ENCODE results near the gene VSIG10L2.

Gene VSIG10L2

GRCh38 chr11:125956391-125957134, 10.7 kb downstream of the VSIG10L2 start:
- CTCF ChIA-PET, result interaction anchor here (1.1 to 1.2 kb wide), 3 partner anchors 15 to 166 kb away, joined by 3 to 4 read pairs (median 3); no protein-coding TSS in a partner anchor
- peaks cover 6% of the 10 kb centered on the region for H3K27me3 Mint-ChIP-seq
- H3K4me3 Mint-ChIP-seq, result no peak overlapping the region
- peaks cover 5% of the 10 kb centered on the region for H3K4me1 Mint-ChIP-seq
- H3K9me3 Mint-ChIP-seq, result no peaks in the 10 kb centered on the region
- no peaks in the 10 kb centered on the region for H3K36me3 Mint-ChIP-seq
- no peak overlapping the region for H3K27ac Mint-ChIP-seq
- no peak for DNase-seq

- peak overlapping the region; percentile 29 for H3K4me3 Mint-ChIP-seq
- CTCF ChIA-PET, result no interaction called here
- H3K4me1 Mint-ChIP-seq, result peaks cover 5% of the 10 kb centered on the region
- peaks cover 3% of the 10 kb centered on the region for H3K9me3 Mint-ChIP-seq
- no peaks in the 10 kb centered on the region for H3K36me3 Mint-ChIP-seq
- no peak for DNase-seq
- no peak overlapping the region for H3K27ac Mint-ChIP-seq
- H3K27me3 Mint-ChIP-seq, result peaks cover 6% of the 10 kb centered on the region
These were observed 11.9 kb downstream of the VSIG10L2 start for GRCh38 chr11:125957618-125958332.

GRCh38 chr11:125958872-125959400, 13.1 kb downstream of the VSIG10L2 start:
- H3K9me3 Mint-ChIP-seq, result peaks cover 5% of the 10 kb centered on the region
- CTCF ChIA-PET, result no interaction called here
- H3K27ac Mint-ChIP-seq, result no peak overlapping the region
- no peak for DNase-seq
- H3K4me1 Mint-ChIP-seq, result peaks cover 5% of the 10 kb centered on the region
- no peaks in the 10 kb centered on the region for H3K36me3 Mint-ChIP-seq
- peaks cover 6% of the 10 kb centered on the region for H3K27me3 Mint-ChIP-seq
- H3K4me3 Mint-ChIP-seq, result no peak overlapping the region

GRCh38 chr11:125959511-125959910, 13.7 kb downstream of the VSIG10L2 start:
- Mint-ChIP-seq H3K36me3 (no peaks in the 10 kb centered on the region), H3K4me1 (peaks cover 5% of the 10 kb centered on the region), H3K9me3 (peaks cover 5% of the 10 kb centered on the region), H3K27ac (no peak overlapping the region), H3K27me3 (peaks cover 2% of the 10 kb centered on the region), H3K4me3 (no peak overlapping the region)
- CTCF ChIA-PET, result no interaction called here
- DNase-seq, result no peak

DNA sequence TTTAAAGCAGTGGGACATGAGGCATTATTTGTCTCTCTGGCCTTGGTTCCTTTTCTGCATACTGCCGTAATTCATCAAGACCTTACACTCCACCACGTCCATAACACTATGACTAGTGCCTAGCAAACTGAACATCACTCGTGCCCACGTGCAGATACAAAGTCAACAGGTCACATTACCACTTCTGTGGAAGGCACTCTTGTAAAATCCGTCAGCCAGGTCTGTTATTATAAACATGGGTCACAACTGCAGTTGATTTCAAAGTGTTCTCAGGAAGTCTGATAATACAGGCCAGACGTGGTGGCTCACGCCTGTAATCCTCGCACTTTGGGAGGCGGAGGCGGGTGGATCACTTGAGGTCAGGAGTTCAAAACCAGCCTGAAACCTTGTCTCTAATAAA, 14.1 kb downstream of the VSIG10L2 start:
- CTCF ChIA-PET, result no interaction called here
- H3K9me3 Mint-ChIP-seq, result peaks cover 5% of the 10 kb centered on the region

DNA sequence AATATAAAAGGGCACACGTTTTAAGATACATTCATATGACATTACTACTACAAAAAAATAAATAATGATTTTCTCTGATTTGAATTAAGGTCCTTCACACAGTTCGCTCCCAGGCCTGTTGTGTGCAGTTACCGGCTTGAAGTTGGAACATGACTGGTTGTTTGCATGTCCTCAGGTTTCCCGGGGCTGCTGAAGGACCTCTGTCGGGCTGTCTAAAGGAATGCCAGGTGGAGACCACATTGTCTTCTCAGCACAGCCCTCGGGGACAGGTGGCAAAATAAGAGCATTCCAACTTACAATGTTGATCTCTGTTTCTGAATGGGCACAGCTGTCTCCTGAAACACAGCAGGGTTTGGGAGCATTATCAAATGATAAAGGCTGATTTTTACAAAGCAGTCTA, 14.9 kb downstream of the VSIG10L2 start:
- no peak overlapping the region for H3K27ac Mint-ChIP-seq
- CTCF ChIA-PET, result no interaction called here
- H3K4me3 Mint-ChIP-seq, result no peak overlapping the region
- H3K27me3 Mint-ChIP-seq, result no peaks in the 10 kb centered on the region
- no peak for DNase-seq
- H3K4me1 Mint-ChIP-seq, result peaks cover 5% of the 10 kb centered on the region
- no peaks in the 10 kb centered on the region for H3K36me3 Mint-ChIP-seq
- H3K9me3 Mint-ChIP-seq, result peaks cover 5% of the 10 kb centered on the region

More for the DNA sequence above, 14.1 kb downstream of the VSIG10L2 start:
- Mint-ChIP-seq H3K36me3 (no peaks in the 10 kb centered on the region), H3K27ac (no peak overlapping the region), H3K4me3 (no peak overlapping the region), H3K27me3 (no peaks in the 10 kb centered on the region), H3K4me1 (peaks cover 5% of the 10 kb centered on the region)
- DNase-seq, result no peak

- no peak for DNase-seq
- Mint-ChIP-seq H3K27me3 (peaks cover 4% of the 10 kb centered on the region), H3K4me1 (no peaks in the 10 kb centered on the region), H3K27ac (no peak overlapping the region), H3K4me3 (no peak overlapping the region), H3K36me3 (no peaks in the 10 kb centered on the region), H3K9me3 (peaks cover 4% of the 10 kb centered on the region)
- CTCF ChIA-PET, result no interaction called here
These were observed 21.7 kb downstream of the VSIG10L2 start for GRCh38 chr11:125967515-125967914.

GRCh38 chr11:125968354-125968753, 22.5 kb downstream of the VSIG10L2 start:
- peaks cover 4% of the 10 kb centered on the region for H3K27me3 Mint-ChIP-seq
- no peaks in the 10 kb centered on the region for H3K4me1 Mint-ChIP-seq
- DNase-seq, result no peak
- no peaks in the 10 kb centered on the region for H3K36me3 Mint-ChIP-seq
- CTCF ChIA-PET, result no interaction called here
- no peak overlapping the region for H3K27ac Mint-ChIP-seq
- no peak overlapping the region for H3K4me3 Mint-ChIP-seq
- H3K9me3 Mint-ChIP-seq, result no peaks in the 10 kb centered on the region

- peaks cover 4% of the 10 kb centered on the region for H3K27me3 Mint-ChIP-seq
- CTCF ChIA-PET, result no interaction called here
- H3K36me3 Mint-ChIP-seq, result no peaks in the 10 kb centered on the region
- no peaks in the 10 kb centered on the region for H3K4me1 Mint-ChIP-seq
- no peak for DNase-seq
- H3K4me3 Mint-ChIP-seq, result no peak overlapping the region
- H3K9me3 Mint-ChIP-seq, result no peaks in the 10 kb centered on the region
- H3K27ac Mint-ChIP-seq, result no peak overlapping the region
These were observed 25.8 kb downstream of the VSIG10L2 start for GRCh38 chr11:125971618-125972017.

GRCh38 chr11:125974284-125974683, 28.4 kb downstream of the VSIG10L2 start:
- Mint-ChIP-seq H3K36me3 (no peaks in the 10 kb centered on the region), H3K27ac (no peak overlapping the region), H3K4me1 (no peaks in the 10 kb centered on the region), H3K4me3 (no peak overlapping the region), H3K9me3 (no peaks in the 10 kb centered on the region), H3K27me3 (no peaks in the 10 kb centered on the region)
- CTCF ChIA-PET, result interaction anchor here (1.2 kb wide), 1 partner anchor 11 kb away, joined by 4 read pairs; no protein-coding TSS in a partner anchor
- DNase-seq, result no peak

DNA sequence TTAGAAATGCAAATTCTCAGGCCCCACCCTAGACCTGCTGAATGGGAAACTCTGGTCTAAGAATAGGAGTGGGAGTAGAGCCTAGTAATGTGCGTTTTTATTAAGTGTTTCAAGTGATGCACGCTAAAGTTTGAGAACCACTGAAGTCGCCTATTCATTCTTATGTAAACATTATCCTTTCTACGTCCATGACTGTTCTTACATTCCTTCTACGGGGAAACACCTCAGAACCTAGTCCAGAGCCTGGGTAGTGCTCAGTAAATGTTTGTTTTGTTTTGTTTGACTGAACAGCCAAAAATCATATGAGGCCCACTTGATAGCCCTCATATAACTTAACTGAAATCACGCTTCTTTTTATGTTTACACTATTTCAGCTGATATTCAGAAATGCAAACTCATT, 29.8 kb downstream of the VSIG10L2 start:
- Mint-ChIP-seq H3K27ac (no peak overlapping the region), H3K36me3 (no peaks in the 10 kb centered on the region), H3K4me1 (no peaks in the 10 kb centered on the region), H3K4me3 (no peak overlapping the region), H3K9me3 (no peaks in the 10 kb centered on the region), H3K27me3 (no peaks in the 10 kb centered on the region)
- CTCF ChIA-PET, result no interaction called here
- DNase-seq, result no peak

DNA sequence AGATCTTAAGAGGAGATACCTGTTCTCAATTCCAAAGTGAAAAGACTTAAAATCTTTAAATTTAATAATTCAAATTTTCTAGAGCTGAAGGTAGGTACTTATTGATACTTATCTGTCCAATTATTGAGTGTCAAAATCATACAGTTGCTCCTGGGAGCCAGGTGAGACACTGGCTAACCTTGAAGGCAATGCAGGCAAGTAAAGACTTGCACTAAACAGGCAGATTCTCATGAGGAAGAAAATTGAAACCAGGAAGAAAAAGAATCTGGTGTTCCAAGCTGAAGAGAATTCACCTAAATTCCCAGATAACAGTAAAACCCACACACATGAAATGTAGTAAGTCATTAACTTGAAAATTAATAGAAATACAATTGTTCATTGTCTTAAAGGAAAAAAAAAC, 30.3 kb downstream of the VSIG10L2 start:
- Mint-ChIP-seq H3K4me1 (no peaks in the 10 kb centered on the region), H3K4me3 (no peak overlapping the region), H3K36me3 (no peaks in the 10 kb centered on the region), H3K9me3 (no peaks in the 10 kb centered on the region), H3K27me3 (no peaks in the 10 kb centered on the region), H3K27ac (no peak overlapping the region)
- CTCF ChIA-PET, result no interaction called here
- no peak for DNase-seq

DNA sequence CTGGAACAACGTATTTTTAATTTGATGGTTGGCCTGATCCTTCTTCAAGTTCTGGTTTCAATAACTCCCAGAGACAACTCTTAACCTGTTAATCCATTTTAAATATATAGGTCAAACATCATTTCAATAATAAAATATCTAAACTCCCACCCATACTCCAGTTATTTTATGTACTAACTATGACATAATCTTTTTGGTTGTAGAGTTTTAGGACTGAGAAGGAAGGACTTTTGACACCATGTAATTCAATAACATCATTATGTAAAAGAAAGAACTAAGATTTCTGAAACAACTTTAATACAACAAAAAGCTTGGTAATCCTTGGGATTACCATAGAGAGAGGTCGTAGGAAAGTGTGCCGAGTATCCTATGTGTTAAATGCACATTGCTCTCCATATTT, 31.5 kb downstream of the VSIG10L2 start:
- Mint-ChIP-seq H3K4me1 (no peaks in the 10 kb centered on the region), H3K9me3 (no peaks in the 10 kb centered on the region), H3K4me3 (no peak overlapping the region), H3K36me3 (no peaks in the 10 kb centered on the region), H3K27me3 (no peaks in the 10 kb centered on the region), H3K27ac (no peak overlapping the region)
- no peak for DNase-seq
- CTCF ChIA-PET, result no interaction called here

GRCh38 chr11:125978181-125978716, 32.4 kb downstream of the VSIG10L2 start:
- Mint-ChIP-seq H3K4me3 (no peak overlapping the region), H3K27ac (no peak overlapping the region), H3K4me1 (no peaks in the 10 kb centered on the region), H3K27me3 (no peaks in the 10 kb centered on the region), H3K9me3 (no peaks in the 10 kb centered on the region), H3K36me3 (no peaks in the 10 kb centered on the region)
- CTCF ChIA-PET, result no interaction called here
- no peak for DNase-seq

Measured in activated naive CD4-positive, alpha-beta T cell treated with anti-CD3 and anti-CD28 coated beads, Interleukin-2, amount 10 ng/mL, durations not matched to agents 7 days and 5 days (primary cell).